ENCODE measurements around the gene SPEG. TPM values are rescaled to one million over a fixed set of nuclear protein-coding genes. Genes with fewer than 3 reads are reported as not detected.

SPEG gene
- total RNA-seq, 1 donor: 48.8 TPM

GRCh38 chr2:219537657-219538488, 103.2 kb downstream of the SPEG start:
- H3K4me3 ChIP-seq (ENCODE audit: low read depth, low read length): no peak overlapping the region
- DNase-seq (ENCODE audit: low read depth): no peak
- no peak for TF ChIP-seq CTCF (IDR thresholded peaks at IDR 0.05; ENCODE audit: insufficient read depth, low read depth, low read length)

GRCh38 chr2:219538504-219538951, 103.9 kb downstream of the SPEG start:
- TF ChIP-seq CTCF (IDR thresholded peaks at IDR 0.05; ENCODE audit: insufficient read depth, low read depth, low read length): no peak
- no peak overlapping the region for H3K4me3 ChIP-seq (ENCODE audit: low read depth, low read length)
- DNase-seq (ENCODE audit: low read depth): no peak

- no peak for DNase-seq (ENCODE audit: low read depth)
- no peak overlapping the region for H3K4me3 ChIP-seq (ENCODE audit: low read depth, low read length)
- TF ChIP-seq CTCF (IDR thresholded peaks at IDR 0.05; ENCODE audit: insufficient read depth, low read depth, low read length): no peak
Measured at GRCh38 chr2:219538956-219539788, 104.5 kb downstream of the SPEG start.

GRCh38 chr2:219539926-219540678, 105.5 kb downstream of the SPEG start:
- H3K4me3 ChIP-seq (ENCODE audit: low read depth, low read length): no peak overlapping the region
- TF ChIP-seq CTCF (IDR thresholded peaks at IDR 0.05; ENCODE audit: insufficient read depth, low read depth, low read length): no peak

GRCh38 chr2:219540784-219541504, 106.3 kb downstream of the SPEG start:
- no peak for DNase-seq (ENCODE audit: low read depth)

More at GRCh38 chr2:219539926-219540678, 105.5 kb downstream of the SPEG start:
- DNase-seq (ENCODE audit: low read depth): no peak

More at GRCh38 chr2:219540784-219541504, 106.3 kb downstream of the SPEG start:
- H3K4me3 ChIP-seq (ENCODE audit: low read depth, low read length): no peak overlapping the region
- no peak for TF ChIP-seq CTCF (IDR thresholded peaks at IDR 0.05; ENCODE audit: insufficient read depth, low read depth, low read length)
